ENCODE data around the gene ENO2. TPM values are rescaled to one million over a fixed set of nuclear protein-coding genes. Genes with fewer than 3 reads are reported as not detected.

ENO2 gene
- total RNA-seq, 1 donor from 2014 or later: 18.4 TPM

- no peak for DNase-seq (ENCODE audit: extremely low read depth, low read depth, low spot score)
These were observed 31.9 kb downstream of the ENO2 start for GRCh38 chr12:6946033-6946919.

DNA sequence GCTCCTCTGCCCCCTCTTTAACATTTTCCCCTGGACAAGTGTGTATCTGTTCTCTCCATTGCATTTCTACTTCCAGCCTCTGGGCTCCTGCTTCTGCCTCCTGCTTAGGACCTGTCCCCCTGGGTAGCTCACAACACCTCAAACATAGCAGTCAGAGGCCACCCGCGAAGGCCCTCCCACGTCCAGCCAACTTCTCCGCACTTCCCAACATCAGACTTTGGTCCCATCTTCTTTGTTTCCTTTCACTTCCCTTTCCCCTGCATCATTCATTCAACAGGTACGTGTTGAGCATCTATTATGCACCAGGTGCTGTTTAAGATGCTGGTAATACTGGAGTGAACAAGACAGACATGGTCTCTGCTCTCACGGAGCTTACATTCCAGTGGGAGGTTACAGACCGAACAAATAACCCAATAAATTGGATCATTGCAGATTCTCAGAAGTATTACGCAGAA is 32.6 kb downstream of the ENO2 start:
- DNase-seq (ENCODE audit: extremely low read depth, low read depth, low spot score): no peak

DNA sequence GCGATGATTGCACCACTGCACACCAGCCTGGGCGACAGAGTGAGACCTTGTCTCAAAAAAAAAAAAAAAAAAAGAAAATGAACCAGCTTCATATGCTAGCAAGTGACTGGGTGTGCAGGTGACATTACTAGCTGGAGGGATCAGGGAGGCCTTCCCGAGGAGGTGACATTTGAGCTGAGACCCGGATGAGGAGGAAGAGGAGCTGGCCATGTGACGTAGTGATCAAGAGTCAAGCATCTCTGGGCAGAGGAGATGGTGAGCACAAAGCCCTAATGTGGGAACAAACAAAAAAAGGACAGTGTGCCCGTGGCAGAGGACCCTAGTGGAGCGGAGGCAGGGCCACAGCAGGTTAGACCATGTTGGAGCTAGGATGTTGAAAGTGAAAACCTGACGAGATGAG is 33.2 kb downstream of the ENO2 start:
- DNase-seq (ENCODE audit: extremely low read depth, low read depth, low spot score): no peak

- no peak for DNase-seq (ENCODE audit: extremely low read depth, low read depth, low spot score)
These were observed 34.7 kb downstream of the ENO2 start for GRCh38 chr12:6948873-6949594.

DNA sequence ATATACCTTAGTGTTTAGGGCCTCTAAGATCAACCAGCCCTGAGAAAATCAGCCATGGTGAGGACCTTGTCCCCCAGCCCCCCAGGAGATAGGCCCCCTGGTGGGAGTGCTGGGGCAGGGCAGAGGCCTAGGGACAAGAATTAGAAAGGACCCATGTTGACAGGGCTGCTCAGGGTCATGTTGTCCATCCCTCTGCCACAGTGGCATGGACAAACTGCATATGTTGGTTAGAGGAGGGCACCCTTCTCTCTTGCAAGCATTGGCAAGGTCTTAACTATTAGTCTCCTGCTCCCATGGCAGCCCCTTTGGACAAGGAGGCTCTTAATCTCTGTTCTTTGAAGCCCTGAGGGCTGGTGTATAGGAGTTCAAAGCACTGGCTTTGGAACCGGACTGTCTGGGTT is 36.0 kb downstream of the ENO2 start:
- no peak for DNase-seq (ENCODE audit: extremely low read depth, low read depth, low spot score)

GRCh38 chr12:6950811-6951540 is 36.6 kb downstream of the ENO2 start, which contains the start of gene PTPN6:
PTPN6 (plus strand) TSS chr12:6951356; CDS start chr12:6951513, 157 bp downstream.
- DNase-seq (ENCODE audit: extremely low read depth, low read depth, low spot score): no peak

GRCh38 chr12:6951551-6952120 is 37.3 kb downstream of the ENO2 start:
- DNase-seq (ENCODE audit: extremely low read depth, low read depth, low spot score): no peak

DNA sequence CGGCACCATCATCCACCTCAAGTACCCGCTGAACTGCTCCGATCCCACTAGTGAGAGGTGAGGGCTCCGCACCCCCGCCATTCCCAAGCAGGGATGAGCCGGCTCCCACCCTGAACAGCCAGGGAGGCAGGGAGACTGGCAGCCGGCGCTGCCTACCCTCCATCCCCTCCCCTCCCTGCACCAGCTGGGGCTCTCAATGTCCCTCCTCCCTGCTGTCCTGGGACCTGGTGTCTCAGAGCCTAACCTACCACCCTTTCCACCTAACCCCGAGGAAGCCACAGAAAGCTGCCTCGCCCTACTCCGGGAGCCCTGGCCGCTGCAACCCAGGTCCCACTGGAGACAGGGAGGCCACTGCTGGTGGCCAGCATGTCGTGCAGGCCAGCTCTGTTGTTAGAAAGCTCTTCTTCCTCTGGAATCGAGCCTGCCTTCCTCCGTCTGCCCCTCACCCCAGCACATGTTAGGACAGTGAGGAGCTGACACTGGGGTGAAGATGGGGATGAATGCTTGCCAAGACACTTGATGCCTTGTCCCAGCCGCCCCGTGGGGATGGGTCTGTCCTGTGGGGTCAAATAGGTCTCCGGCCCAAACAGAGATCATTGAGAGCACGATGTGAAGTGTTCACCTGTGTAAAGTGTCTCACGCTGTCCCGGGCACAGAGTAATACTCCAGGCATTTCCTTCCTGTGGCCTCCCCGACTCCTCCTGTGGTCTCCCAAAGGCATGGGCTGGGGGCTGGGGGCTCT is 37.9 kb downstream of the ENO2 start:
- DNase-seq (ENCODE audit: extremely low read depth, low read depth, low spot score): no peak

DNA sequence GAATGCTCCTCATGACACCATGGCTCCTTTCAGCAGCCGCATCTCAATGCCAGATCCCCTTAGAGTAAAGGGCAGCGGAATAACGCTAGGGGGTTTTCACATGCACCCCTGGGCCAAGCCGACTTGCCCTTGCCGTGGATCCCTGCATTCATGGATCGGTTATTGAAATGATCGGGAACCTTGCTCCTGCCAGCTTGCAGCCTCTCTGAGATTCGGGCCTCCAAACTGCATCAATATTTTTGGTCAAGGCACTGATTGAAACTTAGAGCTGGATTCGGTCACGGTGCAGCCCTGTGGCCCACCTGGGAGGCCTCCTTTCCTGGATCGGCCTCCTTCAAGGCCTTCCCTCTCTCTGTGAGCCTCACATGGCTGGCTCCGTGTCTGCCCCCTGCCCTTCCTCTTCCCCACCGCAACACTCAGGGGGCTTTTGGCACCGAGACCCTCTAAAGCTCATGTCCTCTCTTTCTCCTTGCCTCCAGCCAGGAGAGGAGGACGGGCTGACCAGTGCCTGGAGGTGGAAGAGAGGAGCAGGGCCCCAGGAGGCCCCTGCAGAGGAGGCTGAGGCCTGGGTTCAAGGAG is 38.6 kb downstream of the ENO2 start:
- no peak for DNase-seq (ENCODE audit: extremely low read depth, low read depth, low spot score)

- no peak for DNase-seq (ENCODE audit: extremely low read depth, low read depth, low spot score)
These were observed 39.3 kb downstream of the ENO2 start for GRCh38 chr12:6953442-6954315.

- DNase-seq (ENCODE audit: extremely low read depth, low read depth, low spot score): no peak
These were observed 40.1 kb downstream of the ENO2 start for GRCh38 chr12:6954316-6955107.

GRCh38 chr12:6955108-6956020 is 41.0 kb downstream of the ENO2 start:
- DNase-seq (ENCODE audit: extremely low read depth, low read depth, low spot score): no peak

DNA sequence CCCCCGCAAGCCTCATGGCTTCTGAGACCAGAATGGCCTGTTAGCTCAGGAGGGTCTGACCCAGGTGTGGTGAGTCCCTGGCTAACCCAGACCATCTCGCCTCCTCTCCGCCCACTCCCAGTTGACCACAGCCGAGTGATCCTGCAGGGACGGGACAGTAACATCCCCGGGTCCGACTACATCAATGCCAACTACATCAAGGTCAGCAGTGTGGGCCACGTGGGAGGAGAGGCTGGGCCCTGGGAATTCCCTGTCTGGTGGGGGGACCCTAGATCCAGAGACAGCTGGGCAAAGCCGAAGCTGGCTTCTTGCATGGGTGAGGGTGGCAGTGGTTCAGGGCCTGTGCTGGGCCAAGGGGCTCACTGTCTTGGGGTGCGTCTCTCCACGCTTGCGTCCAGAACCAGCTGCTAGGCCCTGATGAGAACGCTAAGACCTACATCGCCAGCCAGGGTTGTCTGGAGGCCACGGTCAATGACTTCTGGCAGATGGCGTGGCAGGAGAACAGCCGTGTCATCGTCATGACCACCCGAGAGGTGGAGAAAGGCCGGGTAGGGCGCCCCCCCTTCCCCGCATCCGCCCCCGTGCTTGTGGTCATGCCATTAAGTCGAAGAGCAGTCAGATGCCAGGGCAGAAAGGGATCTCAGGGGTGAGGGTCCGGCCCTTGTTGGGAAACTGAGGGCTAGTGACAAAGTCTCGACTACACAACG is 41.8 kb downstream of the ENO2 start:
- no peak for DNase-seq (ENCODE audit: extremely low read depth, low read depth, low spot score)

- no peak for DNase-seq (ENCODE audit: extremely low read depth, low read depth, low spot score)
These were observed 42.8 kb downstream of the ENO2 start for GRCh38 chr12:6957151-6957701.

GRCh38 chr12:6957741-6958608 is 43.6 kb downstream of the ENO2 start:
- no peak for DNase-seq (ENCODE audit: extremely low read depth, low read depth, low spot score)
